ENCODE measurements around the gene ATF7. TPM values are rescaled to one million over a fixed set of nuclear protein-coding genes. Genes with fewer than 3 reads are reported as not detected.

The ATF7 gene
- total and polyA plus RNA-seq, 9 of the 15 experiments (the other 6 are each of a cell fraction or from before 2014, with no cell fraction given): 10.6 to 30.4 (median 20.7) TPM

- TF ChIP-seq ZBTB43 (CRISPR knock-in tag; IDR thresholded peaks at IDR 0.05): peak; percentile 54; the same call in 1 of the 2 replicates
- TF ChIP-seq RBM14 (IDR thresholded peaks at IDR 0.05; ENCODE audit: borderline replicate concordance, insufficient read depth, low read depth, low read length): 0 out of 2 replicates have a peak, but pooled peaks have one; percentile 67
- no peak for TF ChIP-seq RBM15 (IDR thresholded peaks at IDR 0.05; ENCODE audit: insufficient read depth, low read length)
- TF ChIP-seq RBM22 (IDR thresholded peaks at IDR 0.05; ENCODE audit: low read depth, low read length, poor library complexity, severe bottlenecking): peak; percentile 69
- TF ChIP-seq EWSR1 (IDR thresholded peaks at IDR 0.05; ENCODE audit: borderline replicate concordance, low read depth, partially characterized antibody): no peak
- TF ChIP-seq POLR2B (IDR thresholded peaks at IDR 0.05; ENCODE audit: low read depth, partially characterized antibody): peak; percentile 90
- TF ChIP-seq ZNF785 (CRISPR knock-in tag; IDR thresholded peaks at IDR 0.05): no peak
- TF ChIP-seq MAFK (IDR thresholded peaks at IDR 0.05; ENCODE audit: low read length): no peak
- TF ChIP-seq GATAD2B (IDR thresholded peaks at IDR 0.05; ENCODE audit: borderline replicate concordance): no peak
- TF ChIP-seq CHCHD3 (CRISPR knock-in tag; IDR thresholded peaks at IDR 0.05): no peak
- TF ChIP-seq CREB3 (tag; conservative IDR thresholded peaks at IDR 0.05; ENCODE audit: low read depth): peak; percentile 90
- 0 out of 2 replicates have a peak, but pooled peaks have one; percentile 59 for TF ChIP-seq ZNF561 (CRISPR knock-in tag; conservative IDR thresholded peaks at IDR 0.05)
- peak; percentile 45; the same call in 1 of the 2 replicates for TF ChIP-seq ELF1 (tag; IDR thresholded peaks at IDR 0.05)
- no peak for TF ChIP-seq MCM3 (IDR thresholded peaks at IDR 0.05)
- no peak for TF ChIP-seq SOX6 (IDR thresholded peaks at IDR 0.05)
- TF ChIP-seq ZNF140 (CRISPR knock-in tag; IDR thresholded peaks at IDR 0.05): 0 out of 2 replicates have a peak, but pooled peaks have one; percentile 48
- TF ChIP-seq MBD1 (CRISPR knock-in tag; IDR thresholded peaks at IDR 0.05): no peak
- TF ChIP-seq SIRT6 (IDR thresholded peaks at IDR 0.05; ENCODE audit: low read depth, low read length): no peak
- peak; percentile 90 for TF ChIP-seq HCFC1 (IDR thresholded peaks at IDR 0.05; ENCODE audit: low read depth, low read length)
- TF ChIP-seq TCFL5 (CRISPR knock-in tag; conservative IDR thresholded peaks at IDR 0.05): no peak
- TF ChIP-seq WHSC1 (IDR thresholded peaks at IDR 0.05; ENCODE audit: low read length): no peak
- TF ChIP-seq RBM39 (optimal IDR thresholded peaks at IDR 0.05; ENCODE audit: low read depth, low read length): no peak
- no peak for TF ChIP-seq PTBP1 (IDR thresholded peaks at IDR 0.05; ENCODE audit: low read depth, low read length)
- peak; percentile 41 for TF ChIP-seq TAF1 (IDR thresholded peaks at IDR 0.05; ENCODE audit: control insufficient read depth, extremely low read depth, insufficient read depth, low read length, severe bottlenecking)
- no peak for TF ChIP-seq ESRRB (CRISPR knock-in tag; IDR thresholded peaks at IDR 0.05; ENCODE audit: borderline replicate concordance)
Measured at GRCh38 chr12:53500776-53501614, 125.2 kb downstream of the ATF7 start, which contains the start of gene TARBP2 (continued).

Measured in K562 (cell line).